IPS-18c (cell line): Measurements from ENCODE around the gene SLC7A8.

Source experiments
- H3K4me3 ChIP-seq: 2 replicates; pipeline ENCODE4 v1.7.0; 2013; ENCODE audit warnings: low read depth, mild to moderate bottlenecking, low read length, moderate library complexity; ENCODE audit not compliant: insufficient read depth
- H3K9me3 ChIP-seq: one replicate; pipeline ENCODE4 v1.6.1; 2013; ENCODE audit warnings: mild to moderate bottlenecking, low read length, moderate library complexity; ENCODE audit not compliant: control insufficient read depth, insufficient read depth

Gene SLC7A8

GRCh38 chr14:23187925-23188324 lies 4.5 kb upstream of the SLC7A8 start:
- no peak overlapping the region for H3K4me3 ChIP-seq
- H3K9me3 ChIP-seq, result no peaks in the 10 kb centered on the region

- H3K9me3 ChIP-seq, result no peaks in the 10 kb centered on the region
Observed at GRCh38 chr14:23186913-23187654, 3.6 kb upstream of the SLC7A8 start.

GRCh38 chr14:23185063-23185462 lies 1.6 kb upstream of the SLC7A8 start:
- Histone ChIP-seq H3K4me3 (no peak overlapping the region), H3K9me3 (no peaks in the 10 kb centered on the region)

More at GRCh38 chr14:23186913-23187654, 3.6 kb upstream of the SLC7A8 start:
- H3K4me3 ChIP-seq, result no peak overlapping the region

GRCh38 chr14:23183158-23183470 lies 346 bp downstream of the SLC7A8 start:
- Histone ChIP-seq H3K9me3 (no peaks in the 10 kb centered on the region), H3K4me3 (peak overlapping the region; percentile 62)

GRCh38 chr14:23182372-23183157 lies 895 bp downstream of the SLC7A8 start:
- H3K9me3 ChIP-seq, result no peaks in the 10 kb centered on the region
- H3K4me3 ChIP-seq, result peak overlapping the region; percentile 62

GRCh38 chr14:23181946-23182345 lies 1.5 kb downstream of the SLC7A8 start:
- Histone ChIP-seq H3K9me3 (no peaks in the 10 kb centered on the region), H3K4me3 (peak overlapping the region; percentile 62)

- no peaks in the 10 kb centered on the region for H3K9me3 ChIP-seq
- H3K4me3 ChIP-seq, result peak overlapping the region; percentile 62
Observed at GRCh38 chr14:23181453-23181852, 2.0 kb downstream of the SLC7A8 start.

- Histone ChIP-seq H3K4me3 (no peak overlapping the region), H3K9me3 (no peaks in the 10 kb centered on the region)
Observed at GRCh38 chr14:23177181-23177580, 6.3 kb downstream of the SLC7A8 start.

- no peaks in the 10 kb centered on the region for H3K9me3 ChIP-seq
- no peak overlapping the region for H3K4me3 ChIP-seq
Observed at GRCh38 chr14:23175823-23176222, 7.6 kb downstream of the SLC7A8 start.

- H3K9me3 ChIP-seq, result no peaks in the 10 kb centered on the region
- no peak overlapping the region for H3K4me3 ChIP-seq
Observed at GRCh38 chr14:23174296-23175184, 8.9 kb downstream of the SLC7A8 start.

- H3K4me3 ChIP-seq, result no peak overlapping the region
- H3K9me3 ChIP-seq, result no peaks in the 10 kb centered on the region
Observed at GRCh38 chr14:23173796-23174195, 9.7 kb downstream of the SLC7A8 start.

- H3K4me3 ChIP-seq, result no peak overlapping the region
- no peaks in the 10 kb centered on the region for H3K9me3 ChIP-seq
Observed at GRCh38 chr14:23173031-23173430, 10.4 kb downstream of the SLC7A8 start.

- Histone ChIP-seq H3K4me3 (no peak overlapping the region), H3K9me3 (no peaks in the 10 kb centered on the region)
Observed at GRCh38 chr14:23172574-23172973, 10.9 kb downstream of the SLC7A8 start.

- H3K4me3 ChIP-seq, result no peak overlapping the region
- no peaks in the 10 kb centered on the region for H3K9me3 ChIP-seq
Observed at GRCh38 chr14:23172096-23172495, 11.4 kb downstream of the SLC7A8 start.

GRCh38 chr14:23171222-23171975 lies 12.1 kb downstream of the SLC7A8 start:
- Histone ChIP-seq H3K4me3 (no peak overlapping the region), H3K9me3 (no peaks in the 10 kb centered on the region)

- Histone ChIP-seq H3K4me3 (no peak overlapping the region), H3K9me3 (no peaks in the 10 kb centered on the region)
Observed at GRCh38 chr14:23169622-23170021, 13.8 kb downstream of the SLC7A8 start.

- H3K4me3 ChIP-seq, result no peak overlapping the region
- no peaks in the 10 kb centered on the region for H3K9me3 ChIP-seq
Observed at GRCh38 chr14:23168246-23168645, 15.2 kb downstream of the SLC7A8 start.
